Stimulated activated naive CD4-positive, alpha-beta T cell (primary cell): ENCODE measurements around the gene AUTS2.
"Not testable (repeated sequence)": the region's sequence is repeated elsewhere in the genome, so short reads cannot be mapped to it uniquely, and the experiment has no call there.

Experiments
- DNase-seq, 6 experiments: peaks; one replicate each; lab custom pipeline; 2025; lab: John Stamatoyannopoulos, UW

Gene AUTS2

GRCh38 chr7:69761290-69761922, 163.1 kb downstream of the AUTS2 start:
- no peak for DNase-seq

GRCh38 chr7:69762821-69763352, 164.6 kb downstream of the AUTS2 start:
- no peak for DNase-seq

- DNase-seq: no peak
Observed at GRCh38 chr7:69763513-69763912, 165.2 kb downstream of the AUTS2 start.

- no peak for DNase-seq
Observed at GRCh38 chr7:69764147-69764546, 165.9 kb downstream of the AUTS2 start.

GRCh38 chr7:69764681-69765080, 166.4 kb downstream of the AUTS2 start:
- no peak for DNase-seq

- no peak for DNase-seq
Observed at GRCh38 chr7:69765879-69766278, 167.6 kb downstream of the AUTS2 start.

- no peak for DNase-seq
Observed at GRCh38 chr7:69768986-69769595, 170.8 kb downstream of the AUTS2 start.

GRCh38 chr7:69769826-69770225, 171.6 kb downstream of the AUTS2 start:
- no peak for DNase-seq

GRCh38 chr7:69770613-69771012, 172.3 kb downstream of the AUTS2 start:
- DNase-seq: no peak

GRCh38 chr7:69772718-69773436, 174.6 kb downstream of the AUTS2 start:
- DNase-seq: no peak

- DNase-seq: no peak
Observed at GRCh38 chr7:69773535-69774225, 175.4 kb downstream of the AUTS2 start.

- no peak for DNase-seq
Observed at GRCh38 chr7:69775231-69775771, 177.0 kb downstream of the AUTS2 start.

GRCh38 chr7:69776611-69777010, 178.3 kb downstream of the AUTS2 start:
- no peak for DNase-seq

- DNase-seq: no peak
Observed at GRCh38 chr7:69778138-69778537, 179.9 kb downstream of the AUTS2 start.

- DNase-seq: no peak
Observed at GRCh38 chr7:69780379-69780778, 182.1 kb downstream of the AUTS2 start.

GRCh38 chr7:69781412-69781846, 183.2 kb downstream of the AUTS2 start:
- DNase-seq: no peak

GRCh38 chr7:69782917-69783684, 184.8 kb downstream of the AUTS2 start:
- DNase-seq: no peak

GRCh38 chr7:69786130-69786529, 187.9 kb downstream of the AUTS2 start:
- not testable (repeated sequence) for DNase-seq

GRCh38 chr7:69786730-69787395, 188.6 kb downstream of the AUTS2 start:
- DNase-seq: no peak

GRCh38 chr7:69787736-69788431, 189.6 kb downstream of the AUTS2 start:
- DNase-seq: no peak
